Measurements from ENCODE around the gene THPO. TPM values are rescaled to one million over a fixed set of nuclear protein-coding genes. Genes with fewer than 3 reads are reported as not detected.

THPO gene
- total RNA-seq, 1 experiment from 2014 or later, result not detected

DNA sequence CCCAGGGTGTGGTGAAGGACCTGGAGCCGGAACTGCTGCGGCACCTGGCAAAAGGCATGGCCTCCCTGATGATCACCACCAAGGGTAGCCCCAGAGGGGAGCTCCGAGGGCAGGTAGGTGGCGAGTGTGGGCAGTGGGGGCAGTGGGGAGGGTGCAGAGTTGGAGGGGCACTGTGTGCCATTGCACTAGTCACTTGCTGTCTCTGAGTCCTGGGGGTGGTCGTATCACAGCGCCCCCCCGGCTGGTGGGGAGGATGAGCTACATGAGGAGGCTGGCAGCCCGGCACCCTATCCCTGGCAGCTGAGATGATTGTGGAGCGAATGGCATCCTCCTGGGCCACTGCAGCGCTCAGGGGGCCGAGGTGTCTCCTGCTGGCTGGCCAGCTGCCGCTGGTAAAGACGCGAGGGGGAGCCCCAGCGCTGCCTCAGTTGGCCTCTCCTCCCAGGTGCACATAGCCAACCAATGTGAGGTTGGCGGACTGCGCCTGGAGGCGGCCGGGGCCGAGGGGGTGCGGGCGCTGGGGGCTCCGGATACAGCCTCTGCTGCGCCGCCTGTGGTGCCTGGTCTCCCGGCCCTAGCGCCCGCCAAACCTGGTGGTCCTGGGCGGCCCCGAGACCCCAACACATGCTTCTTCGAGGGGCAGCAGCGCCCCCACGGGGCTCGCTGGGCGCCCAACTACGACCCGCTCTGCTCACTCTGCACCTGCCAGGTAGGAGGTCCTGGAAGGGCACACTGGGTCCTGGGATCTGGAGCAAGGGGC, 8.2 kb upstream of the THPO start:
- no peak for DNase-seq (ENCODE audit: extremely low read depth, low read depth)

DNA sequence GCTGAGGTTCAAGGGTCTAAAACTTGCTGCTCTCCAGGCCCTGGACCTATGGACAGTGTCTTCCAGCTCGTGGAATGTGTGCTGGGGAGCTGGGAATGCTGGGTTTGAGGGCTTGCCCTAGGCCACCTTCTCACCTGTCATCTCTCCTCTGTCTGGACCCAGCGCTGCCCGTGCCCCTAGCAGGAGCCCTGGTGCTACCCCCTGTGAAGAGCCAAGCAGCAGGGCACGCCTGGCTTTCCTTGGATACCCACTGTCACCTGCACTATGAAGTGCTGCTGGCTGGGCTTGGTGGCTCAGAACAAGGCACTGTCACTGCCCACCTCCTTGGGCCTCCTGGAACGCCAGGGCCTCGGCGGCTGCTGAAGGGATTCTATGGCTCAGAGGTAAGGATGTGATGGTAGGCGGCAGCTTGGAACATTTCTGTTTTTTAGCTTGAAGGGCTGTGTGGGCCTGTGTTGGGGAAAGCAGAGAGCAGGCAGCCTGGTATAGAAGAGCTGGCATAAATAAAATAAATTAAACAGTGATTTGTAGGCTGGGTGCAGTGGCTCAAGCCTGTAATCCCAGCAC, 6.9 kb upstream of the THPO start:
- DNase-seq (ENCODE audit: extremely low read depth, low read depth), result no peak

GRCh38 chr3:184384342-184384741, 6.3 kb upstream of the THPO start:
- no peak for DNase-seq (ENCODE audit: extremely low read depth, low read depth)

DNA sequence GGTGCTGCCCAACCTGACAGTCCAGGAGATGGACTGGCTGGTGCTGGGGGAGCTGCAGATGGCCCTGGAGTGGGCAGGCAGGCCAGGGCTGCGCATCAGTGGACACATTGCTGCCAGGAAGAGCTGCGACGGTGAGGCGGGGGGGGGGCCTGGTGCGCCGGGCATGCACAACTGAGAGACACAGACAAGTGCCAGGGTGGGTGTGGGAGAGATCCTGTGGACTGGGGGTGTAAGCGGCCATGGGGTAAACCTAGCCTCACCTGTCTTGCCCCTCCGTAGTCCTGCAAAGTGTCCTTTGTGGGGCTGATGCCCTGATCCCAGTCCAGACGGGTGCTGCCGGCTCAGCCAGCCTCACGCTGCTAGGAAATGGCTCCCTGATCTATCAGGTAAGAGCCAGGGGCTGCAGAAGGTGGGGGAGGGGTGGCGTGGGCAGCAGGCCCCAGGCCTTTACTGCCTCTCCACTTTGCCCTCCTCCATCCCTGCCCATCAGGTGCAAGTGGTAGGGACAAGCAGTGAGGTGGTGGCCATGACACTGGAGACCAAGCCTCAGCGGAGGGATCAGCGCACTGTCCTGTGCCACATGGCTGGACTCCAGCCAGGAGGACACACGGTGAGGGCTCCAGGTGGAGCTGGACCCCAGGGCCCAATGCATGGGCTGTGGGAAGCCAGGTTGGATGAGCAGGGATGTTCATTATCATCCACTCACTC, 5.2 kb upstream of the THPO start:
- no peak for DNase-seq (ENCODE audit: extremely low read depth, low read depth)

GRCh38 chr3:184382326-184383032, 4.5 kb upstream of the THPO start:
- DNase-seq (ENCODE audit: extremely low read depth, low read depth), result no peak

DNA sequence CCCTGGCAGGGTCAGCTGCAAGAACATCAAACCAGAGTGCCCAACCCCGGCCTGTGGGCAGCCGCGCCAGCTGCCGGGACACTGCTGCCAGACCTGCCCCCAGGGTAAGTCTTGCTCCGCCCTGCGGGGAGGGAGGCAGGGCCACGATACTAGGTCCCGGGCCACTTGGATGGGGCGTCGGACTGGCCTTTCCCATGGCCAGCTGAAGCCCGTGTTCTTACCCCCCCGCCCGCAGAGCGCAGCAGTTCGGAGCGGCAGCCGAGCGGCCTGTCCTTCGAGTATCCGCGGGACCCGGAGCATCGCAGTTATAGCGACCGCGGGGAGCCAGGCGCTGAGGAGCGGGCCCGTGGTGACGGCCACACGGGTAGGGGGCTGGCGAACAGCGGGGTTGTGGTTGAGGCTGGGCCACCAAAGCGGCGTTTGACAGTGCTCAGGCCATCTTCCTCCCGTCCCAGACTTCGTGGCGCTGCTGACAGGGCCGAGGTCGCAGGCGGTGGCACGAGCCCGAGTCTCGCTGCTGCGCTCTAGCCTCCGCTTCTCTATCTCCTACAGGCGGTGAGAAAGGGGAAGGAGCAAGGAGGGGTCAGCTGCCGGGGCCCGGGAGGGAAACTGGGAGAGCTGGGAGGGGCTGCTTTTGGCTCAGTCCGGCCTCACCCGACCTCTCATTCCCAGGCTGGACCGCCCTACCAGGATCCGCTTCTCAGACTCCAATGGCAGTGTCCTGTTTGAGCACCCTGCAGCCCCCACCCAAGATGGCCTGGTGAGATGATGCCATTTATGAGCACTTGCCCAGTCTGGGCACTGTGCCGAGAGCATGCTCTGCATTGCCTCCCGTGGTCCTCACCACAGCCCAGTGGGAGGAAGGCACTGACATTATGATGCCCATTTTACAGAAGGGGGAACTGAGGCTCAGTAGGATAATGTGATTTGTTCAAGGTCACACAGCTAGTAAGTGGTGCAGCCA, 3.5 kb upstream of the THPO start:
- DNase-seq (ENCODE audit: extremely low read depth, low read depth), result no peak

GRCh38 chr3:184380627-184381260, 2.7 kb upstream of the THPO start:
- DNase-seq (ENCODE audit: extremely low read depth, low read depth), result no peak

GRCh38 chr3:184380185-184380626, 2.2 kb upstream of the THPO start:
- DNase-seq (ENCODE audit: extremely low read depth, low read depth), result peak; percentile 20

DNA sequence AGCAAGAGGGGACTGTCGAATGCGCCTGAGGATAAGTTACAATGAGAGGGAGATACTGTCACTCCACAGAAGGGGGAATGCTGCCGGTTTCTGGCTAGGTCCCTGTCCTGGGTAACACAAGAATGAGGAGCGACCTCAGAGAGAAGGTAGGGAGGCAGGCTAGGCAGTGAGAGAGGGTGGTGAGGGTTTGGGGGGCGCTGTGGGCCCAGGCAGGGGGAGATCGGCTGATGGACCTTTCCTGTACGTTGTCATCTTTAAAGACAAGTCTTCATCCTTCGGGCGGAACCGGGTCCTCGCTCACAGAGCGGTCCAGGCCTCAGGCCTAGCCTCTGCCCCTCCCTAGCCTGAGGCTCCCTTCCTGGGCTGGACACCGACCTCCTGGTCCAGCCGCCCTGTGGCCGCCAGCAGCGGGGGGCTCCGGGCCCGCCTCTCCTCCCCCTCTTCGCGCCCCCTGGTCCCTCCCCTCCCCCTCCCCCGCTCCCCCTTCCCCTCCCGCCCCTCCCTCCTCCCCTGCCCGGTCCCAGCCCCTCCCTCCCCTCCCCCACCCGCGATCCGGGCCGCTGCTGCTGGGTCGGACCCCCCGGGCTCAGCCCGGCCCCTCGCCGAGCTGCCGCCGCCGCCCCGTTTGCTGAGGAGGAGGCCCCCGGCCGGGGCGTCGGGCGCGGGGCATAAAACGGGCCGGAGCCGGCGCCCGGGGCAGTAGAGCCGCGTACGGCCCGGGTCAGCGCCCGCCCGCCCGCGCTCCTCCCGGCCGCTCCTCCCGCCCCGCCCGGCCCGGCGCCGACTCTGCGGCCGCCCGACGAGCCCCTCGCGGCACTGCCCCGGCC, 1.6 kb upstream of the THPO start, which contains the start of gene CHRD:
Gene CHRD (plus strand): TSS at position 697 of the 827 bp plus-strand sequence. CDS start 265 bp downstream, outside the sequence.
- no peak for DNase-seq (ENCODE audit: extremely low read depth, low read depth)

GRCh38 chr3:184378651-184379357, 797 bp upstream of the THPO start:
- no peak for DNase-seq (ENCODE audit: extremely low read depth, low read depth)

- DNase-seq (ENCODE audit: extremely low read depth, low read depth), result no peak
Measured at GRCh38 chr3:184377374-184377773, 633 bp downstream of the THPO start.

DNA sequence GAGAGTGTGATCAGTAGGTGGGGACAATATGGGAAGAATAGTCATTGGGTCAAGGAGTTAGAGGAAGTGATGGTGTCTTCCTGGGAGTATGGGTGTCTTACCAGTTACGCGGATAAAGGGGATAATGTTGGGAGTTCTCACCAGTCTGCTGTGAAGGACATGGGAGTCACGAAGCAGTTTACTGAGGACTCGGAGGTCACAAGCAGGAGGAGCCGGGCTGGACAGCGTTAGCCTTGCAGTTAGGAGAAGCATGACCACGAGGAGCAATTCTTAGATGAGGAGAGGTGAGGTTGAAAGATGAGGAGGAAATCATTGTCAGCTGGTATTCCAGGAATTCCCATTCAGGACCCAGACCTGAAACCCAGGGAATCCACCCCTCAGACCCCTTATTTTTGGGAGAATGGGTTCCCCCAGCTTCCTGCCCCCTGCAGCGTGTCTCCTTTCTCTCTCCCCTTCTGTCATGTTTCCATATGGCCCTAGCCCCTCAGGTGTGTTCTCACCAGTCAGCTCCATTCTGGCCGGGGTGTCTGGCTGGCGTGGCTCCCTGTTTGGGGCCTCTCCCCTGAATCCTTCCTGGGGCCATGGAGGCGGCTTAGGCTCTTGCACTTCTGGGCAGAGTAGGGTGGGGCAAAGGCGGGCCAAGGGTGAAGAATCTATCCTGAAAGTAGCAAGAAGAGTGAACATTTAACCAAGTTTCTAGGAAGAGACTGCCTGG, 2.1 kb downstream of the THPO start:
- no peak for DNase-seq (ENCODE audit: extremely low read depth, low read depth)

- no peak for DNase-seq (ENCODE audit: extremely low read depth, low read depth)
Measured at GRCh38 chr3:184373422-184373821, 4.6 kb downstream of the THPO start.

GRCh38 chr3:184372911-184373310, 5.1 kb downstream of the THPO start:
- no peak for DNase-seq (ENCODE audit: extremely low read depth, low read depth)

DNA sequence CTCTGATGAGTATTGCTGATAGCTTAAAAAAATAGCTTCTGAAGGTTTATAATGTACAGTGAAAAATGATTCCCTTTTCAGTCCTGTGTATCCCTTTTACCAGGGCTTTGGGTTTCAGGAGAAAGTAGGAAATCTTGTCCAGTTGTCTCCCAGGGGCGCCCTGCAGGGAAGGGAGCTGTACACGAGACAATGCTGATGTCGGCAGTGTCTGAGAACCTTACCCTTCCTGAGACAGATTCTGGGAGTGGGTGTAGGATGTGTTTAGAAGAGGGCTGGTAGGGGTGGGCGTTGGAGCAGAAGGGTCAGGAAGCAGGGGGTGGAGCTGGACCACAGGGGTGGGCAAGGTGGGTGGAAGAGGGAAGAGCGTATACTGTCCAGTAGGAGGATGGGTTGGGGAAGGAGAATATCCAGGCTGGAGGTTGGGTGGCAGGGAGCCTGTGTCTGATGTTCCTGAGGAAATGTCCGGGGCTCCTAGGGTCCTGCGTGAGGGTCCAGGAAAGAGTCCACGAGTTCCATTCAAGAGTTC, 5.6 kb downstream of the THPO start:
- no peak for DNase-seq (ENCODE audit: extremely low read depth, low read depth)

DNA sequence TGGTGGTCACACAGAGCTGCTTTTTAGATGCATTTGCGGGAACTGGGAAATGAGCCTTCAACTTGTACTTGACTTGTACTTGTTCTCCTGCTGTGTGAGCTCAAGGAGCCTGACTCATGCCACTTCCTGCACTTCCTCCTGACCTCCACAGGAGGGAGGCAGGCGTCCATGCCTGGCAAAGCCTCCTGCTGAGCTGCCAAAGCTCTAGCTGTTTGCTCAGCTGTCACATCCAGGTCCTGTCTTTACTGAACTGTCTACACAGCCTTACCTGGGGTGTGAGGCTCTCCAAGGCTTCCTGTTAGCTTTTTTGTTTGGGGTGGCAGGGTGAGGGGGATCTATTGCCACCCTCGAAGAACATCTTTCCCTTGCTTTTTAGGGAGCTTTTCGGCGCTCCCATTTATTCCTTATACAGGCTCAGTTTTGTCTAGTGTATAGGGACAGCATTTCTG, 6.4 kb downstream of the THPO start:
- peak; percentile 74 for DNase-seq (ENCODE audit: extremely low read depth, low read depth)

Data from NCI-H460 (cell line).